Muscle layer of duodenum (tissue), 2 donors: ENCODE measurements around the gene BLOC1S6.
"Not testable (repeated sequence)": the region's sequence is repeated elsewhere in the genome, so short reads cannot be mapped to it uniquely, and the experiment has no call there.

ENCODE experiments used
- H3K27ac ChIP-seq: one replicate; pipeline ENCODE4 v1.7.0; 2013; ENCODE audit warnings: mild to moderate bottlenecking, low read length
- H3K27me3 ChIP-seq: one replicate; pipeline ENCODE4 v1.7.0; 2013; ENCODE audit warnings: low read depth, mild to moderate bottlenecking, control low read depth, low read length
- H3K36me3 ChIP-seq, 2 donors: one replicate each; pipeline ENCODE4 v1.7.0; 2013; ENCODE audit warnings: low read length in 2 of 2, control low read depth in 1 of 2, mild to moderate bottlenecking in 1 of 2; ENCODE audit not compliant: insufficient read depth in 2 of 2, control insufficient read depth in 1 of 2
- H3K4me1 ChIP-seq, 2 donors: one replicate each; pipeline ENCODE4 v1.7.0; 2013; ENCODE audit warnings: low read length in 2 of 2, mild to moderate bottlenecking in 2 of 2, control low read depth in 1 of 2, moderate library complexity in 1 of 2; ENCODE audit not compliant: insufficient read depth in 2 of 2, control insufficient read depth in 1 of 2
- H3K4me3 ChIP-seq, 2 donors: one replicate each; pipeline ENCODE4 v1.7.0; 2013; ENCODE audit warnings: low read length in 2 of 2, low read depth in 1 of 2, mild to moderate bottlenecking in 1 of 2
- H3K9me3 ChIP-seq, 2 donors: one replicate each; pipeline ENCODE4 v1.7.0; 2013; ENCODE audit warnings: low read length in 2 of 2, control low read depth in 1 of 2, mild to moderate bottlenecking in 1 of 2; ENCODE audit not compliant: control insufficient read depth in 1 of 2
- donor health status: healthy.

BLOC1S6 gene

GRCh38 chr15:45641999-45642932, 55.1 kb downstream of the BLOC1S6 start:
- Histone ChIP-seq H3K27me3 (no peaks in the 10 kb centered on the region), H3K4me1 (peaks cover 38 to 39% of the 10 kb centered on the region in 2 donors), H3K4me3 (peak overlapping the region in 1 of 2 donors; percentile 44), H3K9me3 (no peaks in the 10 kb centered on the region), H3K27ac (peak overlapping the region; percentile 95), H3K36me3 (no peaks in the 10 kb centered on the region)

GRCh38 chr15:45644437-45644836, 57.3 kb downstream of the BLOC1S6 start:
- H3K9me3 ChIP-seq = no peaks in the 10 kb centered on the region
- H3K4me1 ChIP-seq = peaks cover 41% of the 10 kb centered on the region in 2 donors
- no peak overlapping the region for H3K4me3 ChIP-seq
- H3K27me3 ChIP-seq = no peaks in the 10 kb centered on the region
- no peaks in the 10 kb centered on the region for H3K36me3 ChIP-seq
- H3K27ac ChIP-seq = no peak overlapping the region

GRCh38 chr15:45645026-45645980, 58.1 kb downstream of the BLOC1S6 start:
- no peaks in the 10 kb centered on the region for H3K27me3 ChIP-seq
- peak overlapping the region; percentile 35 for H3K27ac ChIP-seq
- H3K36me3 ChIP-seq = no peaks in the 10 kb centered on the region
- peak overlapping the region in 1 of 2 donors; percentile 7 for H3K4me3 ChIP-seq
- H3K4me1 ChIP-seq = peaks cover 41% of the 10 kb centered on the region in 2 donors
- no peaks in the 10 kb centered on the region for H3K9me3 ChIP-seq

- Histone ChIP-seq H3K36me3 (no peaks in the 10 kb centered on the region), H3K27ac (no peak overlapping the region), H3K4me3 (no peak overlapping the region), H3K9me3 (no peaks in the 10 kb centered on the region), H3K4me1 (peaks cover 34 to 39% of the 10 kb centered on the region in 2 donors), H3K27me3 (no peaks in the 10 kb centered on the region)
Observed at GRCh38 chr15:45646220-45646619, 59.0 kb downstream of the BLOC1S6 start.

GRCh38 chr15:45647828-45648227, 60.6 kb downstream of the BLOC1S6 start:
- H3K27ac ChIP-seq = no peak overlapping the region
- no peaks in the 10 kb centered on the region for H3K9me3 ChIP-seq
- no peaks in the 10 kb centered on the region for H3K36me3 ChIP-seq
- no peak overlapping the region for H3K4me3 ChIP-seq
- no peaks in the 10 kb centered on the region for H3K27me3 ChIP-seq
- H3K4me1 ChIP-seq = peaks cover 21 to 27% of the 10 kb centered on the region in 2 donors

GRCh38 chr15:45648521-45649200, 61.5 kb downstream of the BLOC1S6 start:
- H3K4me1 ChIP-seq = peaks cover 21 to 27% of the 10 kb centered on the region in 2 donors

GRCh38 chr15:45650007-45650406, 62.8 kb downstream of the BLOC1S6 start:
- not testable (repeated sequence) for H3K27ac ChIP-seq

More at GRCh38 chr15:45648521-45649200, 61.5 kb downstream of the BLOC1S6 start:
- no peak overlapping the region for H3K4me3 ChIP-seq
- H3K9me3 ChIP-seq = no peaks in the 10 kb centered on the region
- H3K27me3 ChIP-seq = no peaks in the 10 kb centered on the region
- H3K36me3 ChIP-seq = no peaks in the 10 kb centered on the region
- peak overlapping the region; percentile 27 for H3K27ac ChIP-seq

GRCh38 chr15:45650889-45651525, 63.8 kb downstream of the BLOC1S6 start:
- Histone ChIP-seq H3K36me3 (no peaks in the 10 kb centered on the region), H3K27ac (no peak overlapping the region), H3K27me3 (no peaks in the 10 kb centered on the region), H3K4me1 (peaks cover 9 to 21% of the 10 kb centered on the region in 2 donors), H3K4me3 (no peak overlapping the region), H3K9me3 (no peaks in the 10 kb centered on the region)

More at GRCh38 chr15:45650007-45650406, 62.8 kb downstream of the BLOC1S6 start:
- H3K9me3 ChIP-seq, H3K36me3 ChIP-seq, H3K27me3 ChIP-seq, H3K4me3 ChIP-seq: not testable (repeated sequence)
- H3K4me1 ChIP-seq = peaks cover 17 to 30% of the 10 kb centered on the region in 2 donors

GRCh38 chr15:45653702-45654424, 66.7 kb downstream of the BLOC1S6 start:
- Histone ChIP-seq H3K27ac (no peak overlapping the region), H3K27me3 (no peaks in the 10 kb centered on the region), H3K9me3 (no peaks in the 10 kb centered on the region), H3K4me1 (peaks cover 3 to 24% of the 10 kb centered on the region in 2 donors), H3K36me3 (no peaks in the 10 kb centered on the region), H3K4me3 (no peak overlapping the region)

GRCh38 chr15:45654749-45655148, 67.6 kb downstream of the BLOC1S6 start:
- Histone ChIP-seq H3K36me3 (no peaks in the 10 kb centered on the region), H3K27me3 (no peaks in the 10 kb centered on the region), H3K27ac (no peak overlapping the region), H3K4me3 (no peak overlapping the region), H3K9me3 (no peaks in the 10 kb centered on the region), H3K4me1 (peaks cover 0 to 19% of the 10 kb centered on the region in 2 donors)
